ENCODE measurements around the gene STAG1. TPM values are rescaled to one million over a fixed set of nuclear protein-coding genes. Genes with fewer than 3 reads are reported as not detected.

Gene STAG1
- total and polyA plus RNA-seq, 9 donors: 18.7 to 66.3 (median 55.8) TPM

DNA sequence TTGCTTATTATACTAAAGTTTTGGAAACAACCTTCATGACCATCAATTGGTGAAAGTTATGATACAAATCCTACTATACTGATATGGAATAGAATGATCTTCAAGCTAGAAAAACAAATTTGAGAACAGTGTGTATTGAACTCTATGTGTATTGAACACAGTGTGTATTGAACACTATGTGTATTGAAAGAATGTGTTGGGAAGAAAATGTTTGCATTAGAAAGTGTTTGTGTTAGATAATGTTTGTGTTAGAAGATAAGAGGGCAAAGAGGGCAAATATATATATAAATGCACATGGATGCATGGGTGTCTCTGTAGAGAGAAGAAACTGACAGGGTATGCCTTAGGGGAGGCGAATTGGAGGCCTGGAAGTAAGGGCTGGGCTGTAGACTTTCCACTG, 459.7 kb downstream of the STAG1 start:
- TF ChIP-seq POLR2A (IDR thresholded peaks at IDR 0.05) (no peak), EP300 (IDR thresholded peaks at IDR 0.05) (no peak), CTCF (IDR thresholded peaks at IDR 0.05) (no peak)
- 96 to 100% (median 100%) methylated on average over 1 of the region's 1 CpG for WGBS, 3 donors
- intact Hi-C loops (cut with DNase I): no loop called here
- Histone ChIP-seq H3K36me3 (no peaks in the 10 kb centered on the region), H3K4me3 (no peak overlapping the region), H3K4me1 (ENCODE audit: insufficient read depth) (no peaks in the 10 kb centered on the region), H3K9me3 (no peaks in the 10 kb centered on the region), H3K27me3 (no peaks in the 10 kb centered on the region), H3K27ac (no peak overlapping the region)
- DNase-seq: no peak

DNA sequence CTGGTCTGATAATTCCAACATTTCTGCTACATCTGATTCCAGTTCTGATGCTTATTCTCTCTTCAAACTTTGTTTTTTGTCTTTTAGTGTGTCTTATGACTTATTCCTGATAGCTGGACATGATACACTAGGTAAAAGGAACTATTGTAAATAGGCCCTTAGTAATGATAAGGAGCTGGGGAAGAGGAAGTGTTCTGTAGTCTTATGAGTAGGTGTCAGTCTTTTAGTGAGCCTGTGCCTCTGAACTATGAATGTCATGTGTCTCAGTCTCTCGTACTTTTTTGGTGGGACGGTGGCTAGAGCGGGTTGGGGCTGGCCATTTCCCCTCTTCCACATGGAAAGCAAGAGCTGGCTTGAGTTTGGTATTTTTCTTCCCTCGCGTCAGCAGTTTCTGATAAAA, 460.9 kb downstream of the STAG1 start:
- 96 to 98% (median 97%) methylated on average over 5 of the region's 5 CpGs for WGBS, 3 donors
- intact Hi-C loops (cut with DNase I): no loop called here
- H3K27me3 ChIP-seq: no peaks in the 10 kb centered on the region
- no peaks in the 10 kb centered on the region for H3K9me3 ChIP-seq
- H3K4me3 ChIP-seq: no peak overlapping the region
- no peak for TF ChIP-seq CTCF (IDR thresholded peaks at IDR 0.05)
- no peak for TF ChIP-seq POLR2A (IDR thresholded peaks at IDR 0.05)
- no peak for TF ChIP-seq EP300 (IDR thresholded peaks at IDR 0.05)
- no peaks in the 10 kb centered on the region for H3K4me1 ChIP-seq (ENCODE audit: insufficient read depth)
- no peak for DNase-seq
- no peak overlapping the region for H3K27ac ChIP-seq
- no peaks in the 10 kb centered on the region for H3K36me3 ChIP-seq

Small RNAs within 50 kb of the gene (small RNA-seq; reads per million reads assigned to genes)
- not detected for gene RNU6-1284P
- gene RNU6-789P: not detected

Other genes starting within 250 kb of the STAG1 start
- gene SLC35G2, start 66.7 kb upstream of the STAG1 start, total RNA-seq: 1 to 10 TPM; 2.3 to 7.7 (median 4.1) TPM
- 1 to 10 TPM; 5.0 to 9.5 TPM for gene SLC35G2, start 66.7 kb upstream of the STAG1 start, polyA plus RNA-seq
- 10 to 100 TPM; 35.8 to 49.4 (median 36.2) TPM for gene NCK1, start 109.8 kb upstream of the STAG1 start, total RNA-seq
- 10 to 100 TPM; 27.6 TPM for gene NCK1, start 109.8 kb upstream of the STAG1 start, polyA plus RNA-seq
- gene IL20RB, start 205.6 kb upstream of the STAG1 start, total RNA-seq: 1 to 10 TPM in 3 of 7 donors, under 1 TPM in 4; 0.35 to 1.7 (median 0.60) TPM
- gene IL20RB, start 205.6 kb upstream of the STAG1 start, polyA plus RNA-seq: under 1 TPM; 0.39 to 0.82 TPM